Stimulated activated CD4-positive, alpha-beta T cell treated with anti-CD3 and anti-CD28 coated beads, Interleukin-12 subunit alpha, Interleukin-12 subunit beta, amount 100 ng/mL, for 24 hours (primary cell): Measurements from ENCODE around the gene PPP1R15B.
A peak's percentile ranks its signal among the peaks of the same experiment; 100 is the strongest.
"Not testable (repeated sequence)": the region's sequence is repeated elsewhere in the genome, so short reads cannot be mapped to it uniquely, and the experiment has no call there.

Experiments
- DNase-seq, 2 experiments: peaks; one replicate each; pipeline ENCODE4 v3.0.0-alpha.2; 2020; ENCODE audit warnings: low read depth in 2 of 2

Gene PPP1R15B

GRCh38 chr1:204443871-204444581, 32.4 kb upstream of the PPP1R15B start:
- peak in 1 of 2 experiments; percentile 17 for DNase-seq

DNA sequence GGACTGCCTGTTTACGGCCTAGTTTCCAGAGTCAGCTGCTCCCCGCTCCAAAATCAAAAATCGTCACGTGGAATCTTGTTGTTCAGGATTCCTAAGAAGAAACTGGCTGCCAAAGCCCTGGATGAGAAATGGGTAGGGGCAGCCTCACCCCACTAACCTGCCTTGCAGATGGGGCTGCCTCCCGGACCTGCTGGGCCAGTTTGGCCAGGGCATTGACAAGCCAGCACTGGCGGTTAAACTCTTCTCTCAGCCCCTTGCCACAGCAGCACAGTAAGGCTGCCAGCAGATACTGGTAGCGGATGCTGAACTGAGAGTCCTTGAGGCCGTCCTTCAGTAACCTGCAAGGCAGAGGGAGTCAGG, 31.6 kb upstream of the PPP1R15B start:
- DNase-seq: no peak

GRCh38 chr1:204442376-204443259, 31.0 kb upstream of the PPP1R15B start:
- no peak for DNase-seq

GRCh38 chr1:204441558-204441957, 29.9 kb upstream of the PPP1R15B start:
- DNase-seq: no peak

DNA sequence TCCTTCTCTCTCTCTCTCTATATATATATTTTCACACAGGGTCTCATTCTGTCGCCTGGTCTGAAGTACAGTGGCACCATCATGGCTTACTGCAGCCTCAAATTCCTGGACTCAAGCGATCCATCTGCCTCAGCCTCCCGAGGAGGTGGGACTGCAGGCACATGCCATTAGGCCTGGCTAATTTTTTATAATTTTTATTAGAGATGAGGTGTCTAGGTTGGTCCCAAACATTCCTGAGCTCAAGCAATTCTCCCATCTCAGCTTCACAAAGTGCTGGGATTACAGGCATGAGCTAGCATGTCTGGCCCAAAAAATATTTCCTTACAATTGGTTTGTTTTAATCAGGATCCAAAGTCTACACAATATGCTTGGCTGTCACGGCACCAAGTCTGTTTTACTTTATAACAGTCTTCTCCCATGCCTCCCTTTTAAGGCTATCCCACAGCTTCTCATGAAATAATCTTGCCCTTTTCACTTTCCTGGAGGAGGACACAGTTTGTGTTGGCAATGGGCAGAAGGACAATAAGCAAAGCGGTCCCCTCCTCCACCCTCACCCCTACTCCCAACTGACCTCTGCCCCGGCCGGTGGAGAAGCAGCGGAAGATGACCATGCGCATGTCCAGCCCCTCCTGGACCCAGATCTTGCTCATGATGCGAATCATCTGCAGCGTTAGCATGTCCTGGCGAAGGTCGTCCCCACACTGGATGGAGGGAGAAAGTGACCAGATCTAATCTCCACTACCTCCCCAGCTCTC, 28.2 kb upstream of the PPP1R15B start:
- DNase-seq: no peak

GRCh38 chr1:204438628-204439027, 27.0 kb upstream of the PPP1R15B start:
- DNase-seq: no peak

- no peak for DNase-seq
These were observed 26.4 kb upstream of the PPP1R15B start for GRCh38 chr1:204437796-204438570.

- DNase-seq: no peak
These were observed 24.3 kb upstream of the PPP1R15B start for GRCh38 chr1:204435872-204436271.

DNA sequence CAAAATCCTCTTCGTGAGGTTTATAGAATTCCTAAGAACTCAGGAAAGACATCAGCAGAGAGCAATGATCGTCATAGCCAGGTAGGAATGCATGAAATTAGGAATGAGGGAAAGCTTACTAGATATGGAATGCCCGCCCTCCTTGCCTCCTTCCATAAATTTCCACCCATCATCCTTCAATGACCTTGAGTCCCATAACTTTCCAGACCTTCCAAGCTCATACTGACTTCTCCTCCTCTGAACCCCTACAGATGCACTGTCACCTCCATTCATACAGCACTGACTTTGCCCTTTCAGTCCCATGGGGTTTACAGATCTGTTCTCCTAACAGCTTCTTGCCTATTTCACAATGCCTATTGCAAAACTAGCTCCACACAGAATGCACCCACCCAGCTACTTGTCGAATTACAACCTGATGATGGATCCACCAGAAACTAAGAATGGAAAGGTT, 23.8 kb upstream of the PPP1R15B start:
- no peak for DNase-seq

GRCh38 chr1:204434116-204434755, 22.6 kb upstream of the PPP1R15B start:
- no peak for DNase-seq

- no peak for DNase-seq
These were observed 21.1 kb upstream of the PPP1R15B start for GRCh38 chr1:204432708-204433107.

- DNase-seq: peak; percentile 51 to 78
These were observed 19.9 kb upstream of the PPP1R15B start for GRCh38 chr1:204431310-204432184.

- DNase-seq: no peak
These were observed 18.1 kb upstream of the PPP1R15B start for GRCh38 chr1:204429746-204430145.

- DNase-seq: no peak
These were observed 15.5 kb upstream of the PPP1R15B start for GRCh38 chr1:204426971-204427701.

- no peak for DNase-seq
These were observed 14.9 kb upstream of the PPP1R15B start for GRCh38 chr1:204426474-204426873.

GRCh38 chr1:204426035-204426436, 14.4 kb upstream of the PPP1R15B start:
- DNase-seq: no peak

DNA sequence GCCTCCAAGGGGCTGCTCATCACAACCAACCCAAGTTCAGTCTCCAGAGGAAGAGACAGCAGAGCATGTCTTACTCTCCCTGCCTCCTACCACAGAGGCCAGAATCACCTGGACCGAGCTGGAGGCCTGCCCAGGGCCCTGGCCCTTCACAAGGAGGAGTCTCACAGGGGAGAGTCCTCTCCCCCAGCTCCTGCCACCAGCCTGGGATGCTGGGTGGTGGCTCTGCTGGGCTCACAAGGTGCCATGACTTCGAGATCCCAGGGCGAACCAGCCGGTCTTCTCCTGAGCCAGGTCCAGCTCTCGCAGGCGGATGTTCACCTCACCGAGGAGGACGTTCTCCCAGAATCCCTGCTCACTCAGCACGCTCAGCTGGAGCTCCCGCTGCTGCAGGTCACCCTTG, 13.0 kb upstream of the PPP1R15B start:
- no peak for DNase-seq

GRCh38 chr1:204422061-204422705, 10.6 kb upstream of the PPP1R15B start:
- DNase-seq: not testable (repeated sequence)

GRCh38 chr1:204421441-204421840, 9.8 kb upstream of the PPP1R15B start:
- no peak for DNase-seq
